ENCODE results near the gene DYNLL2. TPM values are rescaled to one million over a fixed set of nuclear protein-coding genes. Genes with fewer than 3 reads are reported as not detected.

The DYNLL2 gene
- polyA plus RNA-seq, 1 donor from 2014 or later: 66.7 TPM

GRCh38 chr17:58109197-58109596, 26.0 kb downstream of the DYNLL2 start:
- H3K79me2 ChIP-seq (replicated peaks; ENCODE audit: insufficient read depth, low read length): no peaks in the 10 kb centered on the region
- no peaks in the 10 kb centered on the region for H3K9me2 ChIP-seq (ENCODE audit: insufficient read depth, low read length)
- H3K4me3 ChIP-seq (ENCODE audit: low read length): no peak overlapping the region
- no peak for TF ChIP-seq CTCF (IDR thresholded peaks at IDR 0.05; ENCODE audit: poor library complexity, severe bottlenecking)
- TF ChIP-seq MXI1 (conservative IDR thresholded peaks at IDR 0.05; ENCODE audit: poor library complexity, severe bottlenecking): no peak
- TF ChIP-seq EZH2 (IDR thresholded peaks at IDR 0.05; ENCODE audit: borderline replicate concordance, insufficient read depth, low read length, poor library complexity, severe bottlenecking): no peak
- no peak for TF ChIP-seq POLR2AphosphoS5 (IDR thresholded peaks at IDR 0.05)
- TF ChIP-seq RAD21 (conservative IDR thresholded peaks at IDR 0.05): no peak
- TF ChIP-seq EP300 (conservative IDR thresholded peaks at IDR 0.05; ENCODE audit: poor library complexity, severe bottlenecking): no peak
- TF ChIP-seq SMC3 (conservative IDR thresholded peaks at IDR 0.05; ENCODE audit: poor library complexity): no peak
- no peak for TF ChIP-seq TAF1 (IDR thresholded peaks at IDR 0.05; ENCODE audit: low read depth)
- no peak for TF ChIP-seq REST (IDR thresholded peaks at IDR 0.05; ENCODE audit: borderline replicate concordance)
- H3K27me3 ChIP-seq (ENCODE audit: insufficient read depth, low read depth, low read length): no peaks in the 10 kb centered on the region
- no peak overlapping the region for H3K4me2 ChIP-seq (ENCODE audit: low read length)
- no peaks in the 10 kb centered on the region for H3F3A ChIP-seq (ENCODE audit: insufficient read depth, low read length, poor library complexity, severe bottlenecking)
- no peaks in the 10 kb centered on the region for H4K20me1 ChIP-seq (ENCODE audit: insufficient read depth)
- no peaks in the 10 kb centered on the region for H3K9me3 ChIP-seq (ENCODE audit: low read length)
- no peaks in the 10 kb centered on the region for H3K36me3 ChIP-seq (ENCODE audit: insufficient read depth, low read length)
- no peak overlapping the region for H2AFZ ChIP-seq (ENCODE audit: low read depth, low read length)
- H3K9ac ChIP-seq (ENCODE audit: low read length): no peak overlapping the region
- no peak overlapping the region for H3K27ac ChIP-seq (ENCODE audit: low read length)

GRCh38 chr17:58110012-58110411, 26.8 kb downstream of the DYNLL2 start:
- no peaks in the 10 kb centered on the region for H3K27me3 ChIP-seq (ENCODE audit: insufficient read depth, low read depth, low read length)
- H2AFZ ChIP-seq (ENCODE audit: low read depth, low read length): no peak overlapping the region
- H3F3A ChIP-seq (ENCODE audit: insufficient read depth, low read length, poor library complexity, severe bottlenecking): no peaks in the 10 kb centered on the region
- no peaks in the 10 kb centered on the region for H3K9me2 ChIP-seq (ENCODE audit: insufficient read depth, low read length)
- no peaks in the 10 kb centered on the region for H3K36me3 ChIP-seq (ENCODE audit: insufficient read depth, low read length)
- H3K79me2 ChIP-seq (replicated peaks; ENCODE audit: insufficient read depth, low read length): no peaks in the 10 kb centered on the region
- no peak overlapping the region for H3K4me3 ChIP-seq (ENCODE audit: low read length)
- TF ChIP-seq EP300 (conservative IDR thresholded peaks at IDR 0.05; ENCODE audit: poor library complexity, severe bottlenecking): no peak
- no peak for TF ChIP-seq SMC3 (conservative IDR thresholded peaks at IDR 0.05; ENCODE audit: poor library complexity)
- no peak for TF ChIP-seq EZH2 (IDR thresholded peaks at IDR 0.05; ENCODE audit: borderline replicate concordance, insufficient read depth, low read length, poor library complexity, severe bottlenecking)
- no peak for TF ChIP-seq CTCF (IDR thresholded peaks at IDR 0.05; ENCODE audit: poor library complexity, severe bottlenecking)
- TF ChIP-seq MXI1 (conservative IDR thresholded peaks at IDR 0.05; ENCODE audit: poor library complexity, severe bottlenecking): no peak
- no peak for TF ChIP-seq RAD21 (conservative IDR thresholded peaks at IDR 0.05)
- no peak for TF ChIP-seq REST (IDR thresholded peaks at IDR 0.05; ENCODE audit: borderline replicate concordance)
- no peak for TF ChIP-seq POLR2AphosphoS5 (IDR thresholded peaks at IDR 0.05)
- no peak for TF ChIP-seq TAF1 (IDR thresholded peaks at IDR 0.05; ENCODE audit: low read depth)
- no peaks in the 10 kb centered on the region for H4K20me1 ChIP-seq (ENCODE audit: insufficient read depth)
- no peak overlapping the region for H3K27ac ChIP-seq (ENCODE audit: low read length)
- no peaks in the 10 kb centered on the region for H3K9me3 ChIP-seq (ENCODE audit: low read length)
- H3K9ac ChIP-seq (ENCODE audit: low read length): no peak overlapping the region
- no peak overlapping the region for H3K4me2 ChIP-seq (ENCODE audit: low read length)

Data from neural cell (in vitro differentiated cells).